Hepatocyte (in vitro differentiated cells): ENCODE results near the gene SLC26A3.

Experiments
- CTCF ChIP-seq: fragments of 200-600 bp; sonication (generic); IDR thresholded peaks from 2 replicates; pipeline ENCODE4 v1.5.1; 2016; ENCODE audit warnings: antibody characterized with exemption, mild to moderate bottlenecking; ENCODE audit not compliant: poor library complexity
- EZH2 ChIP-seq: fragments of 200-600 bp; sonication (generic); IDR thresholded peaks from 2 replicates; pipeline ENCODE4 v1.6.1; 2016; ENCODE audit warnings: antibody characterized with exemption, mild to moderate bottlenecking, borderline replicate concordance
- EZH2phosphoT487 ChIP-seq: fragments of 200-600 bp; sonication (generic); IDR thresholded peaks from one replicate; pipeline ENCODE4 v1.6.1; 2018; ENCODE audit warnings: antibody characterized with exemption, mild to moderate bottlenecking, low read depth, moderate library complexity; ENCODE audit not compliant: unreplicated experiment, severe bottlenecking

- TF ChIP-seq CTCF, result no peak
- no peak for TF ChIP-seq EZH2
- TF ChIP-seq EZH2phosphoT487, result no peak
These were observed 21.8 kb upstream of the SLC26A3 start for GRCh38 chr7:107824858-107825257.
